Uterus (tissue), 4 donors: ENCODE results near the gene INPP5D. TPM values are rescaled to one million over a fixed set of nuclear protein-coding genes. Genes with fewer than 3 reads are reported as not detected.

Source experiments
- DNase-seq, 2 donors: peaks; one replicate each; pipeline ENCODE4 v3.0.0-alpha.2; 2019 to 2020
- H3K27ac ChIP-seq, 2 donors: fragments of 200-600 bp; sonication (generic); 1 replicate in 1 of 2; 2 replicates in 1 of 2; pipeline ENCODE4 v1.5.1; 2016 to 2018
- H3K27me3 ChIP-seq, 2 donors: fragments of 200-600 bp; sonication (generic); one replicate each; pipeline ENCODE4 v1.5.1; 2018 to 2019; ENCODE audit warnings: control low read depth in 1 of 2
- H3K36me3 ChIP-seq, 2 donors: fragments of 200-600 bp; sonication (generic); one replicate each; pipeline ENCODE4 v1.5.1; 2019; ENCODE audit warnings: control low read depth in 1 of 2
- H3K4me1 ChIP-seq, 2 donors: fragments of 200-600 bp; sonication (generic); one replicate each; pipeline ENCODE4 v1.5.1; 2018 to 2019; ENCODE audit warnings: control low read depth in 1 of 2
- H3K4me3 ChIP-seq, 2 donors: fragments of 200-600 bp; sonication (generic); 1 replicate in 1 of 2; 2 replicates in 1 of 2; pipeline ENCODE4 v1.5.1; 2018 to 2019; ENCODE audit warnings: mild to moderate bottlenecking in 1 of 2
- H3K9me3 ChIP-seq, 2 donors: fragments of 200-600 bp; sonication (generic); one replicate each; pipeline ENCODE4 v1.5.1; 2019; ENCODE audit warnings: control low read depth in 1 of 2
- CTCF ChIP-seq, 4 experiments: fragments of 200-600 bp in 2 of 4; fragments of 450-650 bp in 2 of 4; sonication (generic) in 2 of 4; IDR thresholded peaks; one replicate each; pipeline ENCODE4 v1.5.1; 2016 to 2019; ENCODE audit warnings: antibody characterized with exemption in 4 of 4, mild to moderate bottlenecking in 2 of 4, moderate library complexity in 1 of 4
- POLR2A ChIP-seq, 2 donors: fragments of 450-650 bp; IDR thresholded peaks; one replicate each; pipeline ENCODE4 v1.6.1; 2016; ENCODE audit warnings: antibody characterized with exemption in 2 of 2, mild to moderate bottlenecking in 1 of 2, moderate library complexity in 1 of 2
- intact Hi-C: fragments of 100-400 bp; cut with DNase I; formaldehyde crosslinking; loops from one replicate; pipeline ENCODE4 v1.15.1; 2023; ENCODE audit warnings: low total_unique reads
- total RNA-seq, 4 donors: library from RNA; depleted of rRNA in 3 of 4; stranded (reverse); fragments of >200 nt in 3 of 4; gene quantifications; one replicate each; pipeline versions ENCODE4 v1.1.0 to v1.2.4, GENCODE V29; 2014 to 2023
- donor health status: DM: yes; HTN: yes; CAD: no.

Gene INPP5D
- total RNA-seq, 4 donors from 2014 or later, result 14.2 to 37.9 (median 22.3) TPM

GRCh38 chr2:233032551-233033320, 27.4 kb upstream of the INPP5D start, which contains the start of gene NEU2:
NEU2 (plus strand) TSS chr2:233032672; CDS start chr2:233032672, 0 bp downstream.
- no peaks in the 10 kb centered on the region for H3K36me3 ChIP-seq
- DNase-seq, result no peak
- H3K9me3 ChIP-seq, result no peaks in the 10 kb centered on the region
- intact Hi-C loops, result no loop called here
- no peaks in the 10 kb centered on the region for H3K4me1 ChIP-seq
- no peak within 1 kb of the TSS for H3K27ac ChIP-seq
- no peak for TF ChIP-seq CTCF (IDR thresholded peaks at IDR 0.05)
- TF ChIP-seq POLR2A (IDR thresholded peaks at IDR 0.05), result no peak
- H3K27me3 ChIP-seq, result no peaks in the 10 kb centered on the region
- H3K4me3 ChIP-seq, result no peak within 1 kb of the TSS

DNA sequence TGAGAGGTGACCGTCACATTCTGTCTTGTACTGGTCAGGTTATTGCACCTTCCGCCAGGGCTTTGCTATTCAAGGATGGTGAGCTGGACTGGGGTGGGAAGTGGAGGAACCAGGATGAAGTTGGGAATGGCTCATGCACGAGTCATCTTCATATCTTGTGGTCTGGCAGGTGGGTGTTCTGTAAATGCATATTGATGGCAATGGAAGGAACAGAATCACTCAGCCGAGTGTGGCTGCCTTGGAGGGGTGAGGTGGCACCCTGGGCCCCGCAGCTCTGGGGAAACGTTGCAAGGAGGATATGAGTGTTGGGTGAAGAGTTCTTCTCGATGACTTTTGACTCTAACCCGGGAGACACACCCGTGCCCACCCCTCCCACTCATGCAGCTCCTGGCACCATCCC, 26.5 kb upstream of the INPP5D start:
- H3K4me1 ChIP-seq, result no peaks in the 10 kb centered on the region
- no peaks in the 10 kb centered on the region for H3K27me3 ChIP-seq
- DNase-seq, result no peak
- H3K27ac ChIP-seq, result no peak overlapping the region
- intact Hi-C loops, result no loop called here
- no peaks in the 10 kb centered on the region for H3K36me3 ChIP-seq
- no peaks in the 10 kb centered on the region for H3K9me3 ChIP-seq
- H3K4me3 ChIP-seq, result no peak overlapping the region
- TF ChIP-seq CTCF (IDR thresholded peaks at IDR 0.05) (no peak), POLR2A (IDR thresholded peaks at IDR 0.05) (no peak)

DNA sequence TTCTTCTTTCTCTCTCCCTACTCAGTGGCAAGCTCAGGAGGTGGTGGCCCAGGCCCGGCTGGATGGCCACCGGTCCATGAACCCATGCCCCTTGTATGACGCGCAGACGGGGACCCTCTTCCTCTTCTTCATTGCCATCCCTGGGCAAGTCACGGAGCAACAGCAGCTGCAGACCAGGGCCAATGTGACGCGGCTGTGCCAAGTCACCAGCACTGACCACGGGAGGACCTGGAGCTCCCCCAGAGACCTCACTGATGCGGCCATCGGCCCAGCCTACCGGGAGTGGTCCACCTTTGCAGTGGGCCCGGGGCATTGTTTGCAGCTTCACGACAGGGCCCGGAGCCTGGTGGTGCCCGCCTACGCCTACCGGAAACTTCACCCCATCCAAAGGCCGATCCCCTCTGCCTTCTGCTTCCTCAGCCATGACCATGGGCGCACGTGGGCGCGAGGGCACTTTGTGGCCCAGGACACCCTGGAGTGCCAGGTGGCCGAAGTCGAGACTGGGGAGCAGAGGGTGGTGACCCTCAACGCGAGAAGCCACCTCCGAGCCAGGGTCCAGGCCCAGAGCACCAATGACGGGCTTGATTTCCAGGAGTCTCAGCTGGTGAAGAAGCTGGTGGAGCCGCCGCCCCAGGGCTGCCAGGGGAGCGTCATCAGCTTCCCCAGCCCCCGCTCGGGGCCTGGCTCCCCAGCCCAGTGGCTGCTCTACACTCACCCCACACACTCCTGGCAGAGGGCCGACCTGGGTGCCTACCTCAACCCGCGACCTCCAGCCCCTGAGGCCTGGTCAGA, 25.9 kb upstream of the INPP5D start:
- Histone ChIP-seq H3K36me3 (no peaks in the 10 kb centered on the region), H3K4me3 (no peak overlapping the region), H3K9me3 (no peaks in the 10 kb centered on the region), H3K27me3 (no peaks in the 10 kb centered on the region), H3K27ac (no peak overlapping the region), H3K4me1 (no peaks in the 10 kb centered on the region)
- no peak for DNase-seq
- intact Hi-C loops, result no loop called here
- TF ChIP-seq POLR2A (IDR thresholded peaks at IDR 0.05), result no peak
- TF ChIP-seq CTCF (IDR thresholded peaks at IDR 0.05), result no peak

- DNase-seq, result no peak
- Histone ChIP-seq H3K27me3 (no peaks in the 10 kb centered on the region), H3K36me3 (no peaks in the 10 kb centered on the region), H3K4me1 (no peaks in the 10 kb centered on the region), H3K9me3 (no peaks in the 10 kb centered on the region), H3K4me3 (no peak overlapping the region), H3K27ac (no peak overlapping the region)
- TF ChIP-seq CTCF (IDR thresholded peaks at IDR 0.05), result no peak
- no peak for TF ChIP-seq POLR2A (IDR thresholded peaks at IDR 0.05)
- intact Hi-C loops, result no loop called here
Measured at GRCh38 chr2:233035426-233036161, 24.5 kb upstream of the INPP5D start.
